ENCODE results near the gene TAS2R16.

TAS2R16 gene

GRCh38 chr7:122995600-122995999, at the start of gene TAS2R16:
Gene TAS2R16, minus strand, starts transcription at chr7:122995700. Its CDS starts 66 bp downstream, at chr7:122995634.
- no peak for DNase-seq

GRCh38 chr7:123043642-123044041, 48.1 kb upstream of the TAS2R16 start:
- no peak for DNase-seq

- DNase-seq: no peak
These were observed 45.6 kb upstream of the TAS2R16 start for GRCh38 chr7:123041101-123041500.

GRCh38 chr7:123039269-123039668, 43.8 kb upstream of the TAS2R16 start:
- DNase-seq: no peak

GRCh38 chr7:123034106-123034505, 38.6 kb upstream of the TAS2R16 start:
- DNase-seq: no peak

GRCh38 chr7:123030631-123031030, 35.1 kb upstream of the TAS2R16 start:
- no peak for DNase-seq

- DNase-seq: no peak
These were observed 32.8 kb upstream of the TAS2R16 start for GRCh38 chr7:123028339-123028738.

- no peak for DNase-seq
These were observed 30.8 kb upstream of the TAS2R16 start for GRCh38 chr7:123026251-123026650.

GRCh38 chr7:123024989-123025758, 29.7 kb upstream of the TAS2R16 start:
- no peak for DNase-seq

GRCh38 chr7:123023126-123023525, 27.6 kb upstream of the TAS2R16 start:
- no peak for DNase-seq

GRCh38 chr7:123022576-123022975, 27.1 kb upstream of the TAS2R16 start:
- DNase-seq: no peak

- no peak for DNase-seq
These were observed 16.9 kb upstream of the TAS2R16 start for GRCh38 chr7:123012435-123012834.

GRCh38 chr7:123011766-123012369, 16.4 kb upstream of the TAS2R16 start:
- no peak for DNase-seq

GRCh38 chr7:123004931-123005330, 9.4 kb upstream of the TAS2R16 start:
- DNase-seq: no peak

- DNase-seq: no peak
These were observed 8.1 kb upstream of the TAS2R16 start for GRCh38 chr7:123003539-123004126.

- no peak for DNase-seq
These were observed 5.9 kb downstream of the TAS2R16 start for GRCh38 chr7:122989577-122989976.

- DNase-seq: no peak
These were observed 6.5 kb downstream of the TAS2R16 start for GRCh38 chr7:122989041-122989440.

GRCh38 chr7:122988333-122988732, 7.2 kb downstream of the TAS2R16 start:
- DNase-seq: no peak

GRCh38 chr7:122987463-122987862, 8.0 kb downstream of the TAS2R16 start:
- no peak for DNase-seq

GRCh38 chr7:122984021-122984420, 11.5 kb downstream of the TAS2R16 start:
- no peak for DNase-seq

- no peak for DNase-seq
These were observed 12.2 kb downstream of the TAS2R16 start for GRCh38 chr7:122983261-122983660.

- no peak for DNase-seq
These were observed 20.2 kb downstream of the TAS2R16 start for GRCh38 chr7:122975341-122975740.

GRCh38 chr7:122974229-122974628, 21.3 kb downstream of the TAS2R16 start:
- DNase-seq: no peak

- no peak for DNase-seq
These were observed 23.4 kb downstream of the TAS2R16 start for GRCh38 chr7:122972056-122972455.
